Endometrial microvascular endothelial cells (primary cell): Measurements from ENCODE around the gene ABR. TPM values are rescaled to one million over a fixed set of nuclear protein-coding genes. Genes with fewer than 3 reads are reported as not detected.
"Not testable (repeated sequence)": the region's sequence is repeated elsewhere in the genome, so short reads cannot be mapped to it uniquely, and the experiment has no call there.

Experiments used
- in situ Hi-C: cut with HindIII; loops from 2 replicates; pipeline ENCODE4 v1.10.0; 2017; ENCODE audit warnings: low sequenced_read_pairs, low pct_unique_long_range_greater_than_20kb; ENCODE audit errors: inconsistent ontology term
- total RNA-seq: library from RNA; depleted of rRNA; stranded (reverse); fragments of >200 nt; gene quantifications from one replicate; pipeline ENCODE4 v1.2.3, GENCODE V29; 2015; ENCODE audit errors: inconsistent ontology term

Gene ABR
- total RNA-seq, 1 donor from 2014 or later: 63.0 TPM

DNA sequence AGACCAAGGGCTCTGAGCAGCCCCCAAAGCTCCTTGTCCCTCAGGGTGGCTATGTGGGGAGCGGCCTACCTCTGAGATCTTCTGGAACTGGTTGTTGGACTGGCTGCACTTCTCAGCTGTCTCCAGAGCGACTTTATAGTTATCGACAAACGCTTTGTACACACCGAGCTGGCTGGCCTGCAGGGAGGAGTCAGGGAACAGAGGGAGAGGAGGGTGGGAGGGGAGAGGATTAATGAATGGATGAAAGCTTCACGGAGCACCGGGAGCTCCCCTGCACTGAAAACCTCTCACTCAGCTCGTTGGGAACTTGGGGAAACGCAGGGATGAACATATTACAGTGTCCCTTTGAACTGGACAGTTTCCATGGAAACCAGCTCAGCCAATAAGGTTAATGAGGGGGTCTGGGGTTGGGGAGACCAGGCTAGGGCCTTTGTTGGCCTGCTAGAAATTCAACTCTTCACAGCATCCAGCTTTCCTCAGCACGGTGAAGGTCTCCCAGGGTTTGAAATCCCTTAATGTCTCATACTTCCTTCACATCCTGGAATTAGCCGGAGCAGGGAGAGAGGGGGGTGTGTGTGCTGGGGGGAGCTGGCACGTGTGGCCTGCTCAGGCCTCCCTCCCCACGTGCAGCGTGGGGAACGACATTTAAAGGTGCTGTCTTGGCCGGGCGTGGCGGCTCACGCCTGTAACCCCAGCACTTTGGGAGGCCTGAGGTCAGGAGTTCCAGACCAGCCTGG, 96.2 kb downstream of the ABR start:
- in situ Hi-C loops: no loop called here

DNA sequence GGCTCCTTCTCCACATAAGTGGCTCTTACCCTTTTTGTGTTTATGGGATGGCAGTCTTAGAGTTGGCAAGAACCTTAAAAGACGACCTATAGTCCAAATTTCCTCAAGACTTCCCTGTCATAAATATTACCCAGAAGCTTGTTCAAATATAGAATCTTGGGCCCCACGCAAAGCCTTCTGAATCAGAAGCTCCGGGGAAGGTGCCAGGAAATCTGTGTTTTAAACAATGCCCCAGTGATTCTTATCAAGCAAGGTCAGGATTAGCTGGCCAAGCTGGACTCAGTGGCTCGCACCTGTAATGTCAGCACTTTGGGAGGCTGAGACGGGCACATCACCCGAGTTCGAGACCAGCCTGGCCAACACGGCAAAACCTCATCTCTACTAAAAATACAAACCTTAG, 97.2 kb downstream of the ABR start:
- in situ Hi-C loops: no loop called here

DNA sequence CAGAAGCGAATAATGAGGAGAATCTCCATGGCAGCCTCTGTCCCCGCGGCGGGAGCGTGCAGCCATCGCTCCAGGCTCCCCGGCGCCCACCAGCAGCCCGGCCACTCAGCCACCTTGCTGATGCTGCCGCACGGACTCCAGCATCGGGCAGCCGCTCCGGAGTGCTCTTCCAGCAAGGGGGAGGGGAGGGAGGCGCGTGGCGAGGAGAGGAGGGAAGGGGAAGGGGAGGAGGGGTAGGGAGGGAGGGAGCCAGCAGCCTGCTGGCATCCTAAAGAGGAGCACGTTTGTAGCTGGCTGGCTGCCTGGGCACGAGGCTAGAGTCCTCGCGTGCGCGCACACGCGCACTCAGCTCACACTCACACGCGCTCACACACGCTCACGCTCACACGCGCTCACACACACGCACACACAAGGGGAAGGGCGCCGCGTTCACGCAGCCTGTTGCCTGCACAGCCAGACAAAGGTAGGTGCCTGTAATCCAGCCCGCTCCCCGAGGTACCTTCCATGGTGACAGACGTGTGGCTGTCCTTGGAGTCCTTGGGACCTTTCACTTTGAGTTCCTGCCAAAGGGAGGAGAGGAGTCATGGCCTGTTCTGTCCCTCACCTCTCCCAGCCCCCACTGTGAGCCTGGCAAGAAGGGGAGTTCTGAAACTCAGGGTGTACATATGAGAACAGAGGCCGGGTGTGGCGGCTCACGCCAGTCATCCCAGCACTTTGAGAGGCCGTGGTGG, 100.8 kb downstream of the ABR start:
- in situ Hi-C loops: no loop called here

DNA sequence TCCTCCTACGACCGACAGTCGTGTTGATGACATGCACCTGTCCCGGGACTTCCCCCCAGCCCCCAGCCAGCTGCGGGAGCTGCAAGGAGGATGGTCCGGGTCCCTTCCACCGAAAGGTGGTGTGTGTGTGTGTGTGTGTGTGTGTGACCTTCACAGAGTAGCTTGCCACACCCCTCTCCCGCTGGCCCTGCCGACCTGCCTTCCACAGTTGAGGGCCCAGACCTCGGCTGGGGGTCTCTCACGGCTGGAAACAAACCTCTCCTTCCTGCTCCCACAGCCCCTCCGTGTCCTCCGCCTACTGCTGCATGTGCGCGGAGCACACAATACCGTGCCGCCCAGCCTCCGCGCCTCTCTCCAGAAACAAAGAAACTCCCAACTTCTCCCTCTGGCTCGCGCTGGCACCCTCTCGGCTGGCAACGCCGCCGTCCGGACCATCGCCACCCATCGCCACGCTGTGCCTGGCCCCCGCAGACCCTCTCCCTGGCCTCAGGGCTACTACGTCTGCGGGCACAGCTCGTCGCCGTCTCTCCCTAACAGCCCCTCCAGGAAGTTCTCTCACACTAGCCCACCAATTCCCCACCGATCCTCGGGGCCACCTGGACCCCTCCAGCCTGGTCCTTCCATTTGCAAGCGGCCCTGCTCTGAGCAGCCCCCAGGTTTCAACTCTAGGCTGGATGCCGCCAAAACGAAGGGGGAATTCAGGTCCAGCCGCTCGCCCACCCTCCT, 101.6 kb downstream of the ABR start:
- in situ Hi-C loops: no loop called here

DNA sequence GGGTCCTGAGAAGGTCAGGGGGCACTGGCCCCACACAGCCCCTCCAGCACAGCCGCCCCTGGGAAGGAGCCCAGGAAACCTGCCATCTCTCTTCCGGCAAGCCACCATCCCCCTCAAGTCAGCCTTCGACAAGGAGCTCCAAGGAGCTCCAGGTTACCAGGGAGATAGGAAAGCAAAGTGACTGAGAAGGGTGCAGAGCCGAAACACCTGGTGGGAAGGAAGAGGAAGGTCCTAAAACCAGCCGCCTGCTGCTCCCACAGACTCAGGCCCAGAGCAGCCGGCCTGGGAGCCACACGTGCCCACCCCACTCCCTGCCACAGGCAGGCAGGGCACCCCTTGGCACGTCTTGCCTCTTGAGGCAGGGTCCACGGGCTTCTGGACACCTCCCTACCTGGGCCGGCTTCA, 102.2 kb downstream of the ABR start:
- in situ Hi-C loops: no loop called here

DNA sequence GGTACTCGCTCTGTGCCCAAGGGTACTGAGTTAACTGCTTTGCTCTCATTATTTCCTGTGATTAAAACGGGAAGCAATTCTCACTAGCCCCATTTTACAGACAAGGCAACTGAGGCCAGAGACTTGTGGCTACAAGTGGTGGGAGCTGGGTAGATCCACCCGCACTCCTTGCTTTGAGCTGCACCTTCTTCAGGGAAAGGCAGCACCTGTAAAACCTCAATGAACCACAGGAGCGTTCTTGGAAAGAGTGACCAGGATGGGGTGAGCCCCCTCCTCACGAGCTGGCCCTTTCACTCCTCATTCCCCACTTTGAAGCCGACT, 102.8 kb downstream of the ABR start:
- in situ Hi-C loops: no loop called here

DNA sequence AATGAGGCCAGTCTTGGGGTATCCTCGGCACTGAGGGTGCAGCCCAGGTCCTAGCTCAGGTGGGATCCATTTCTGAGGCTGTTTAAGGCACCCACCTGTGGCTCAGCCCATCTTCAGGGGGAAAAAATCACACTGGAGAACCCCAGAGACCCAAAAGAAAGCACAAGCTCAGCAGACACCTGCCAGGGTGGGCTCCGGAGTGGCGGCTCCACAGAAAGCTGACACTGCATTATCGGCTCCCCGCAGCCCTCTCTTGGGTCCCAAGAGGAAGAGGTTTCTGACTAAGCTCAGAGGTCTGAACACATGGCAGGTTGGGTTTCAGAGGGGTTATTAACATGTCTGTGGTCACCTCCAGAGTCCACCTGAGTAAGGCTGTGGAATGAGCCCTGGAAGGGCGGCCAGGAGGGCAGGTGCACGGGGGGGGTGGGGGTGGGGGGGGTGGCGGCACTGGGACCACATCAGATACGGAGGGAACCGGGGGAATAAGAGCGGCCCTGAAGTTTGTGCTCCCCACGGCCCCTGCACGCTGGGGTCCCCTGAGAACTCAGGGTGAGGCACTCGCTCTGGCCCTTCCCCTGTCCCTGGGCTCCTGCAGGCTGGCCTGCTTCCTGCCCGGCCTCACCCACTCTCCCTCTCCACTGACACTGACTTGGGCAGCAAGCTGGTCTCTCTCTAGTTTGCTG, 103.3 kb downstream of the ABR start:
- in situ Hi-C loops: no loop called here

DNA sequence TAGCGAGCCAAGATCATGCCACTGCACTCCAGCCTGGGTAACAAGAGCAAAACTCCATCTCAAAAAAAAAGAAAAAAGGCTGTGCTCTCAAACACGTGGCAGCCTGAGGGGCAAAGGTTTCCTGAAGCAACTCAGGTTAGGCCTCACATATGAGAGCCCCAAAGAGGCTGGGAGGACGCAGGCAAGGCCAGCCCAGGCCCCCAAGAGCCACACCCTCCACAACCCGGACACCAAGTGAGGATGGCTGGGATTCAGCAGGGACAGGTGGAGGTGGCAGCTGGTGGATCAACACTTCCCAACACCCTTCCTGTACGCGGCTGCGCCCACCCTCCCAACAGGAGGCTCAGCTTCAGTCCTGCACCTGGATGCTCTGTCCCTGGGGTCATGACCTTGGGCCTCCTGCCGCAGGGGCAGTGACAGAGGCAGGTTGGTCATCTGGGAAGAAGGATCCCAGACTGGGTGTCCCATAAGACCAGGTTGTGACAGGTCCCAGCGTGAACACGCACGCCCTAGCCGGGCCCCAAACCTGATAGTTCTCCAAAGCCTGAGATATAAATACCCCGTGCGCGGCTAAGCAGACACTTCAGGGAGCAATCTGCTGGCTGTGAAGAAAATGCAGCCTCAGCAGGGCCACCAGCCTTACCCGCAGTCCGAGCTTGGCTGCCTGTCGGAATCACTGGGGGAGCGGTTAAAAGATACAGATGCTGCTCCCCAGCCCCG, 104.7 kb downstream of the ABR start:
- in situ Hi-C loops: no loop called here

DNA sequence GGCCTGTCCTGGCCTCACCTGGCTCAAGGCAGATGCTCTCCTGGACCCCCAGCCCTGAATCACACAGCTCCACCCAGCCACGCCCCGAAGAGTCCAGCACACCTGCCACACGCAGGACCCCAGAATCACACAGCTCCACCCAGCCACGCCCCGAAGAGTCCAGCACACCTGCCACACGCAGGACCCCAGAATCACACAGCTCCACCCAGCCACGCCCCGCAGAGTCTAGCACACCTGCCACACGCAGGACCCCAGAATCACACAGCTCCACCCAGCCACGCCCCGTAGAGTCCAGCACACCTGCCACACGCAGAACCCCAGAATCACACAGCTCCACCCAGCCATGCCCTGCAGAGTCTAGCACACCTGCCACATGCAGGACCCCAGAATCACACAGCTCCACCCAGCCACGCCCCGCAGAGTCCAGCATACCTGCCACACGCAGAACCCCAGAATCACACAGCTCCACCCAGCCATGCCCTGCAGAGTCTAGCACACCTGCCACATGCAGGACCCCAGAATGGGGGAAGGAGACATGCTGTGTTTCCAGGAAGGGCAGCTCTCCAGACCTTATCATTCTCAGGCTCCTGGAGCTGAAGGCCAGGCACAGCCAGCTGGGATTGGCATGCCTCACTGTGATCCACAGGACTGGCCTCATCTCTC, 105.7 kb downstream of the ABR start:
- in situ Hi-C loops: not testable (repeated sequence)

DNA sequence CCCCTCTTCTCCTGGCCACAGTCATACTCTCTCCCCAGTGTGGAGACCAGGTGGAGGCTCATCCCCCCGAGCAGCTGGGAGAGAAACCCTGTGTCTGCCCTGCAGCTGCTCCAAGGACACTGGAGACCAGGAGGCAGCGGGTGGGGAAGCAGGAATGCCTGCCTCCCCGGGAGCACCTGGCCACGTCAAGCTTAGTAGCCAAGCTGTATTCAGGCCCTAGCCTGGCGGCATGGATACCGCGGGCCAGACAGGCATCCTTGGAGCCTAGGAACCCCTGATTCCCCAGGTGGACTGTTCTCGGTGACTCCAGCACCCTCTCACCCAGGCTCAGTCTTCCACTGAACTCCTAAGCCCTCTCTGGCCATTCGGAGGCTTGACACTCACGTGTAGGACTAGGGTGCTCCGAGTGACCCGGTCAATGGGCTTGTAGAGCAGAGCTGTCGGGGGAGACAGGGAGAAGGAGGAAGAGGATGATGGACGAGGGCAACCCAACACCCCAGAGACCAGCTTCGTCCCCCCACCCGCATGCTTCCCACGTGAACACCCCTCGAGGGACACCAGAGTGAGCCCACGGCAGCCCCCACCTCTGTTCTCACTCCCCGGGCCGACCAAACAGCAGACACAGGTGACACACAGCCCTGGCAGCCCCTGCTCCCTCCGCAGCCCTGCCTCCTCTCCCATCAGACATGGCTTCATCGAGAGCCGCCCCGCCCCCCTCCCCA, 106.4 kb downstream of the ABR start:
- in situ Hi-C loops: no loop called here

DNA sequence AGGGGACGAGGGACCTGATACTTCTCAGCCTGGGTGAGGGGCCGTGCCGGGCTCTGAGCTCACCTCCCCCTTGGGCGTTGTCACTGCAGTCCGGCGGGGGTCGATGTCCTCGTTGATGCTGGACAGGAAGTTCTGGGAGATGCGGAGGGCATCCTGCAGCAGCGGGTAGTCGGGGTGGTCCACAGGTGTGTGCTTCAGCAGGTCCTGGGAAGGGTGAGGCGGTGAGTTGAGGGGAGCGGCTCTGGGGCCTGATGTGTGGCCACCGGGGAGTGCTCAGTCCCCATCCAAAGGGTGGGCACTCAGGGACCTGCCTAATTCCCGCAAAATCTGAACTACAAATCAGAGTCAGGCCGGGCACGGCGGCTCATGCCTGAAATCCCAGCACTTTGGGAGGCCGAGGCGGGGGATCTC, 107.2 kb downstream of the ABR start:
- in situ Hi-C loops: no loop called here

DNA sequence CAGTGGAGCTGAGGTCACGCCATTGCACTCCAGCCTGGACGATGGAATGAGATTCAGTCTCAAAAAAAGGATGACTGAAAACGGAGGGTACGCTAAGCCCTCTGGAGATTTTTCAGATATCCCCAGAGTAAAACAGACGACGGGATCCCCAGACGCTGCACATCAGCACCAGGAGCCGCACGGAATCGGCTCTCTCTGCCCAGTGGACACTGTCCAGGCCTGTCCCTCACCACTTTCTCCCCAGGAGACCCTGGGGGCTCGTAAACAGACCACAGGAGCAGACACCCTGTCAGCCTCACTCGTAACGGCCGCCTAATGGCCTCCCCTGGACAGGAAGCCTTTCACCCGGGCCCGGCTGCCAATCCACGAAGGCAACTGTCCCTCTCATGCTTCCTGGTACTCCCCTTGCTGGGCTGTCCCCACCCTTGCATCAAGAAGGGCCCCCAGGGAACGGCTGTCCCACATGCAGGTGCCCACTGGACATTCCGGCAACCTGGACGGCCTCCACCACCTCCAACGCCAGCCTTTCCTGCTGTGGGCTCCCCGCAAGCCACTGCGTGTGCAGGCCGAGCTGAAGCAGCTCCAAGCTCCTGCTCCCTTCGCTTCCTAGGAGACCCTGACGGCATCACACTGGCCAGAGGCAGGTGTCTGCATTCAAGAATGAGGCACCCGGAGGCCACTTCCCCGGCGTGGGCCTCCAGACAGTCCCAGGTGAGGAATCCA, 108.5 kb downstream of the ABR start:
- in situ Hi-C loops: no loop called here

DNA sequence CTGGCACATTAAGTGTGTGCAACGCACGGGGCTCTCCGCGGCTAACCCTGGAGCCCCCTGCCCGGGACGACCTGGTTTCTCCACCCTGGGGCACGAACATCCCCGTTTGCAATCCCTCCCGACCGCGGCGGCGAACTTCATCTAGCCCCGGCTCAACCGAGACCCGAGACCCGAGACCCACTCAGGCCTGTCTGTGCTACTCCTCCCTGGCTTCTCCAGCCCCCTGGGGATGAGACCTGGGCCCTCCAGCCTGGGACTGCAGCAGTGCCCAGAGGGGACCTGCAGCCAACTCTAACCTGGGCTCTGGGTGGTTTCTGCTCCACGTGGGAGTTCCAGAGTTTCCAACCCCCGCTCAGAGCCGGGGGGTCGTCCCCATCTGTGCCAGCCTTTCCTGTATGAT, 109.4 kb downstream of the ABR start:
- in situ Hi-C loops: no loop called here

DNA sequence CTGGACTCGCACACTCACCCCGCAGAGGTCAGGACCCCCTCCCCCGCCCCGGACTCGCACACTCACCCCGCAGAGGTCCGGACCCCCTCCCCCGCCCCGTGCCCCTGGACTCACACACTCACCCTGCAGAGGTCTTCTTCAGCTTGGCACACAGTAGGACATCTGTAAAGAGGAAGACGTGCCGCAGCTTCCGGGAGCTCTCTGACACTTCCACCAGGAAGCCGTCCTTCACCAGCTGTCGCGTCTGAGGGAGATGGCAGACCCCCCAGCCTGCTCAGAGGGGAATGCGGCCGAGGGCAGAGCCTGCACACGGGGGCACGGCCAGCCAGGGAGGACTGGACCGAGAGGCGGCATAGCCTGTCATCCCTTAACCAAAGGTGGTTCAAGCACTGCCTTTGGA, 109.9 kb downstream of the ABR start:
- in situ Hi-C loops: no loop called here

DNA sequence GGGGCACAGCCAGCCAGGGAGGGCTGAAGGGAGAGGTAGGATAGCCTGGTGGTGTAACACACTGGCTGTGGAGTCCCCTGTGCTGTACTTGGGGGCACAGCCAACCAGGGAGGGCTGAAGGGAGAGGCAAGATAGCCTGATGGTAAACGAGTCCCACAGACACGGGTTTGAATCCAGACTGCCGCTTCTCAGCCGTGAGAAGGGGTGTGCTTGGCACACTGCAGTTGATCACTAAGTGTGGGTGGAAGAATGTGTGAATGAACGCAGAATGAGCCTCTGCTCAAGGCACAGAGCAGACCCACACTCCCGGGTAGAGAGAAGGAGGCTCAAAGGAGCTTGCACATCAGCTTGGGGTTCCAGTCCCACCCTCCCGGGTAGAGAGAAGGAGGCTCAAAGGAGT, 111.4 kb downstream of the ABR start:
- in situ Hi-C loops: no loop called here

DNA sequence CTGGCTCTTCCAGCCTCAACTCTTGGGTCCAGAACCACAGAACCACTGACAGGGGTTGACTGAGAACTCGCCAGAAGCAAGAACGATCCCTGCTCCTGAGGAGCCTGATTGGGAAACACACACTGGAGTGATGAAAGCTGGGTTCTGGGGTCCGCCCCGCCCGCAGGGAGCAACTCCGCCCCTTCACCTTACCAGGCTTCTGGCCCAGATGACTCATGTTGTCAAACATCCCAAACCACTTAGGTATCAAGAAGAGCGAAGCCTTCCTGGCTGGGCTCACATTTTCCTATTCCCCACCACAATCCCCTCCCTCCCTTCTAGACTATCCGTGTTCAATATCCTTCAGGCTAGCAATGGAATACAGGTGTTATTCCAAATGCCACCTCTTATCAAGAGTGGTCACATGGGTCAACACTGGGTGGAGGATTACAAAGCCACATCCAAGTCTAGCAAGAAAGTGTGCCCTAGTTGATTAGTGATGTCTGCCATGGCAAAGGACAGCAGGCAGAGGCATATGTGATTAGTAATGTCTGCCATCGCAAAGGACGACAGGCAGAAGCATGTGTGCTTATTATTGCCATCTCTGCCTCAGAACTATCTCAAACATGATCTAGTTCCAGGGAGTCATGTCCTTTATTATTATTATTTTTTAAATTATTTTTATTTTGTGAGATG, 112.4 kb downstream of the ABR start:
- in situ Hi-C loops: no loop called here

DNA sequence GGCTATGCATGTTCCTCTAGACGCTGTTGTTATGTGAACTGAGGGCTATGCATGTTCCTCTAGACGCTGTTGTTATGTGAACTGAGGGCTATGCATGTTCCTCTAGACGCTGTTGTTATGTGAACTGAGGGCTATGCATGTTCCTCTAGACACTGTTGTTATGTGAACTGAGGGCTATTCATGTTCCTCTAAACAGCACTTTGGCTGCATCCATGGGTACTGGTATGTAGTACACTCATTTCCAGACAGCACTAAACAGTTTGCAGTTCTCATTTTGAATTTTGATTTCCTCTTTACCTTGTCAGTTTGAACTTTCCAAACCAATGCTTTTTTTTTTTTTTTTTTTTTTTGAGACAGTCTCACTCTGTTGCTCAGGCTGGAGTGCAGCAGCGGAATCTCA, 114.4 kb downstream of the ABR start:
- in situ Hi-C loops: not testable (repeated sequence)
